ENCODE measurements around the gene POLR3A. TPM values are rescaled to one million over a fixed set of nuclear protein-coding genes. Genes with fewer than 3 reads are reported as not detected.

Gene POLR3A
- total RNA-seq, 2 experiments from 2014 or later, result 6.7 to 6.9 TPM

DNA sequence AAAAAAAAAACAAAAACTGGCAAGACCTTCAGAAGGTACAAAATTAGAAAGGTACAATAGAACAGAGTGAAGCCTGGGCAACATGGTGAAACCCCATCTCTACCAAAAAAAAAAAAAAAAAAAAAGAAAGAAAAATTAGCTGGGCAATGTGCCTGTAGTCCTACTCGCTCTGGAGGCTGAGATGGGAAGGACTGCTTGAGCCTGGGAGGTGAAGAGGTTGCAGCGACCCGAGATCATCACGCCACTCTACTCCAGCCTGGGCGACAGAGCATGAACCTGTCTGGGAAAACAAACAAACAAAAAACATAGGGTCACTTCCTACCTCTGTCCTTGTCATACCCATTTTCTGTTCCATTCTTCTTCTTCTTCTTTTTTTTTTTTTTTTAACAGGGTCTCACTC is 57.2 kb downstream of the POLR3A start:
- Histone ChIP-seq H3K27me3 (ENCODE audit: control insufficient read depth in 1 of 2, insufficient read depth in 2 of 2, low read length in 2 of 2) (no peaks in the 10 kb centered on the region), H3K36me3 (ENCODE audit: insufficient read depth, low read length) (peaks cover 19% of the 10 kb centered on the region), H3K27ac (ENCODE audit: low read depth in 1 of 2, low read length in 2 of 2) (no peak overlapping the region), H3K4me3 (ENCODE audit: low read length) (no peak overlapping the region), H3K9me3 (ENCODE audit: control insufficient read depth in 1 of 2, insufficient read depth in 1 of 2, low read length in 2 of 2) (no peaks in the 10 kb centered on the region), H3K4me1 (ENCODE audit: insufficient read depth, low read length) (peaks cover 7% of the 10 kb centered on the region)
- Mint-ChIP-seq H3K9me3 (no peaks in the 10 kb centered on the region), H3K27me3 (no peaks in the 10 kb centered on the region), H3K4me1 (ENCODE audit: low read depth) (peaks cover 12% of the 10 kb centered on the region), H3K4me3 (no peak overlapping the region), H3K36me3 (ENCODE audit: low read depth) (peaks cover 20% of the 10 kb centered on the region), H3K27ac (no peak overlapping the region)
- ChIA-PET CTCF (no interaction called here), POLR2A (no interaction called here)
- intact Hi-C loops (cut with DNase I, micrococcal nuclease), result no loop called here
- TF ChIP-seq, protein P1, sequence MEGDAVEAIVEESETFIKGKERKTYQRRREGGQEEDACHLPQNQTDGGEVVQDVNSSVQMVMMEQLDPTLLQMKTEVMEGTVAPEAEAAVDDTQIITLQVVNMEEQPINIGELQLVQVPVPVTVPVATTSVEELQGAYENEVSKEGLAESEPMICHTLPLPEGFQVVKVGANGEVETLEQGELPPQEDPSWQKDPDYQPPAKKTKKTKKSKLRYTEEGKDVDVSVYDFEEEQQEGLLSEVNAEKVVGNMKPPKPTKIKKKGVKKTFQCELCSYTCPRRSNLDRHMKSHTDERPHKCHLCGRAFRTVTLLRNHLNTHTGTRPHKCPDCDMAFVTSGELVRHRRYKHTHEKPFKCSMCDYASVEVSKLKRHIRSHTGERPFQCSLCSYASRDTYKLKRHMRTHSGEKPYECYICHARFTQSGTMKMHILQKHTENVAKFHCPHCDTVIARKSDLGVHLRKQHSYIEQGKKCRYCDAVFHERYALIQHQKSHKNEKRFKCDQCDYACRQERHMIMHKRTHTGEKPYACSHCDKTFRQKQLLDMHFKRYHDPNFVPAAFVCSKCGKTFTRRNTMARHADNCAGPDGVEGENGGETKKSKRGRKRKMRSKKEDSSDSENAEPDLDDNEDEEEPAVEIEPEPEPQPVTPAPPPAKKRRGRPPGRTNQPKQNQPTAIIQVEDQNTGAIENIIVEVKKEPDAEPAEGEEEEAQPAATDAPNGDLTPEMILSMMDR (IDR thresholded peaks at IDR 0.05), result no peak
- no peak for DNase-seq
- no peak for ATAC-seq (ENCODE audit: poor library complexity)

DNA sequence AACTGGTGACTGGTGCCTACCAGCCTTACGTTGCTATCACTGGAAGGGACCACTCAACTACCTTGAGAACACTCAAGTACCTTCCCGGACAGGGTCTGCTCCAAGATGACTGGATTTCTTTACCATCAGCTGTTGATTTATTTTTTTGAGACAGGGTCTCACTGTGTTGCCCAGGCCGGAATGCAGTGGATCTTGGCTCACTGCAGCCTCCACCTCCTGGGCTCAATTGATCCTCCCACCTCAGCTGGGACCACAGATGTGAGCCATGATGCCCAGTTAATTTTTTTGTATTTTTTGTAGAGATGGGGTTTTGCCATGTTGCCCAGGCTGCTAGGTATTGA is 57.5 kb downstream of the POLR3A start:
- H3K4me1 Mint-ChIP-seq (ENCODE audit: low read depth), result peaks cover 12% of the 10 kb centered on the region
- intact Hi-C loops (cut with DNase I, micrococcal nuclease), result no loop called here
- H3K9me3 Mint-ChIP-seq, result no peaks in the 10 kb centered on the region
- POLR2A ChIA-PET, result interaction anchor here (0.6 kb wide), 1 partner anchor 12 kb away, joined by 3 read pairs; no protein-coding TSS in a partner anchor
- no peak overlapping the region for H3K4me3 Mint-ChIP-seq
- H3K4me1 ChIP-seq (ENCODE audit: insufficient read depth, low read length), result peaks cover 7% of the 10 kb centered on the region
- TF ChIP-seq, protein P1 (IDR thresholded peaks at IDR 0.05), result no peak
- peaks cover 15% of the 10 kb centered on the region for H3K36me3 ChIP-seq (ENCODE audit: insufficient read depth, low read length)
- H3K36me3 Mint-ChIP-seq (ENCODE audit: low read depth), result peaks cover 16% of the 10 kb centered on the region
- peak overlapping the region; percentile 20 for H3K27ac Mint-ChIP-seq
- no peaks in the 10 kb centered on the region for H3K27me3 ChIP-seq (ENCODE audit: control insufficient read depth in 1 of 2, insufficient read depth in 2 of 2, low read length in 2 of 2)
- H3K27me3 Mint-ChIP-seq, result no peaks in the 10 kb centered on the region
- ATAC-seq (ENCODE audit: poor library complexity), result no peak
- no peak overlapping the region for H3K4me3 ChIP-seq (ENCODE audit: low read length)
- DNase-seq, result no peak
- H3K27ac ChIP-seq (ENCODE audit: low read depth in 1 of 2, low read length in 2 of 2), result no peak overlapping the region
- CTCF ChIA-PET, result no interaction called here
- H3K9me3 ChIP-seq (ENCODE audit: control insufficient read depth in 1 of 2, insufficient read depth in 1 of 2, low read length in 2 of 2), result no peaks in the 10 kb centered on the region

DNA sequence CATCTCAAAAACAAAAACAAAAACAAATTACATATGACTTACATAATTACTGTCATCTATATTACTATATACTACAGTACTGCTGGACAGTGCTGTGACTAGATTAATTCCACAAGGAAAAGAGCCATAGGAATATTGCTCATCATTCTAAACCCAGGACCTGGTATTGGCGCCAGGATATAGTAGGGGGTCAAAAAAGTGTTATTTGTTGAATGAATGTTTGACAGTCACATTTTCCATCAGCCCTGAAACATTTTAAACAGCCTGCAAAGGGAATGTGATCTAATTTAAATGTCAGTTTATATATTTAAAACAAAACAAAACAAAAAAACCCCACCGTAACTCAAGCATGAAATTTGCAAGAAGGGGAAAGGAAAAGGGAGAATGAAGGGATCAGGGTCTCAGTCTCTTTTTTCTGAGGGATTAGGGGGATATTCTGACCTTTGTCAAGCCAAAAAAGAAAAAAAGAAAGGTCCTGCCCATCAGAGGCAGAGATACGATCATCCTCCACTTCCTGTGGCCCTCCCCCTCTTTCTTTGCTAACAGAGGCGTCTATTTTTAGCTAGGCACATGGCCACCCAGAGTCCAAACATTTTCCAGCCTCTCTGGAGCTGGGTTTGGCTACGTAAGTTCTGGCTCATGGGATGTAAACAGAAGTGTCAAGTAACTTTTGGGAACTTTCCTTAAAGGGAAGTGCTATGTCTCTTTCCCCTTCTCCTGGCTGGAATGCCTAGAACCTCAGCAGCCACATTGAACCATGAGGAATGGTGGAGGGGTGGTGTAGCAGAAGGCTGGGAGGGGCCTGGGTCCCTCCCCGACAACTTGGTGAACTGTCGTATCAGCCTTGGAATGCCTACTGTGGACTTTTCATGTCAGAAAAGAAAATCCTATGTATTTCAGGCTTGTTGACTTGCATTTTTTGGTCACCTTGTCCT is 58.2 kb downstream of the POLR3A start:
- peaks cover 7% of the 10 kb centered on the region for H3K4me1 ChIP-seq (ENCODE audit: insufficient read depth, low read length)
- Mint-ChIP-seq H3K4me1 (ENCODE audit: low read depth) (peaks cover 12% of the 10 kb centered on the region), H3K27me3 (no peaks in the 10 kb centered on the region), H3K4me3 (no peak overlapping the region), H3K9me3 (no peaks in the 10 kb centered on the region), H3K27ac (peak overlapping the region; percentile 20), H3K36me3 (ENCODE audit: low read depth) (peaks cover 11% of the 10 kb centered on the region)
- H3K9me3 ChIP-seq (ENCODE audit: control insufficient read depth in 1 of 2, insufficient read depth in 1 of 2, low read length in 2 of 2), result no peaks in the 10 kb centered on the region
- H3K4me3 ChIP-seq (ENCODE audit: low read length), result no peak overlapping the region
- CTCF ChIA-PET, result interaction anchor here (1.1 kb wide), 1 partner anchor 260 kb away, joined by 3 read pairs; no protein-coding TSS in a partner anchor
- POLR2A ChIA-PET, result interaction anchor here (0.6 kb wide), 1 partner anchor 13 kb away, joined by 3 read pairs; no protein-coding TSS in a partner anchor
- intact Hi-C loops (cut with DNase I, micrococcal nuclease), result no loop called here
- peaks cover 9% of the 10 kb centered on the region for H3K36me3 ChIP-seq (ENCODE audit: insufficient read depth, low read length)
- no peaks in the 10 kb centered on the region for H3K27me3 ChIP-seq (ENCODE audit: control insufficient read depth in 1 of 2, insufficient read depth in 2 of 2, low read length in 2 of 2)
- H3K27ac ChIP-seq (ENCODE audit: low read depth in 1 of 2, low read length in 2 of 2), result no peak overlapping the region
- TF ChIP-seq, protein P1 (IDR thresholded peaks at IDR 0.05), result no peak
- ATAC-seq (ENCODE audit: poor library complexity) (no peak), DNase-seq (peak in 1 of 14 experiments; percentile 9)

Measured in CD4-positive, alpha-beta T cell (primary cell).